GM13977 (cell line): Measurements from ENCODE around the gene ARID3C.

Experiments
- DNase-seq: peaks from one replicate; pipeline ENCODE4 v3.0.0; 2012; ENCODE audit warnings: low spot score
- CTCF ChIP-seq: IDR thresholded peaks from 2 replicates; pipeline ENCODE4 v1.5.1; 2012; ENCODE audit warnings: mild to moderate bottlenecking, control low read depth; ENCODE audit not compliant: insufficient read depth; ENCODE audit errors: extremely low read depth, missing control alignments
- in situ Hi-C: fragments of 300-500 bp; cut with MboI; formaldehyde crosslinking; loops from one replicate; pipeline ENCODE4 v1.12.0; 2022; ENCODE audit warnings: low sequenced_read_pairs, low pct_unique_long_range_greater_than_20kb, mixed read lengths, inconsistent platforms; ENCODE audit not compliant: unreplicated experiment

Gene ARID3C

GRCh38 chr9:34628656-34629490 lies at the start of gene ARID3C:
ARID3C (minus strand) TSS chr9:34629066; CDS start chr9:34628014, 1,052 bp downstream.
- in situ Hi-C loops, result no loop called here
- TF ChIP-seq CTCF, result peak; percentile 14
- peak; percentile 65 for DNase-seq

GRCh38 chr9:34675869-34676268 lies 47.0 kb upstream of the ARID3C start:
- DNase-seq, result no peak
- no peak for TF ChIP-seq CTCF
- in situ Hi-C loops, result no loop called here

- DNase-seq, result peak; percentile 75
- in situ Hi-C loops, result no loop called here
- peak; percentile 85 for TF ChIP-seq CTCF
These were observed 46.3 kb upstream of the ARID3C start for GRCh38 chr9:34675048-34675714.

GRCh38 chr9:34674440-34674839 lies 45.6 kb upstream of the ARID3C start:
- in situ Hi-C loops, result no loop called here
- DNase-seq, result no peak

GRCh38 chr9:34671307-34671706 lies 42.4 kb upstream of the ARID3C start:
- in situ Hi-C loops, result no loop called here
- no peak for TF ChIP-seq CTCF
- no peak for DNase-seq

More at GRCh38 chr9:34674440-34674839, 45.6 kb upstream of the ARID3C start:
- TF ChIP-seq CTCF, result no peak

GRCh38 chr9:34669809-34670562 lies 41.1 kb upstream of the ARID3C start:
- no peak for TF ChIP-seq CTCF
- in situ Hi-C loops, result no loop called here
- DNase-seq, result no peak
